HG02973 (cell line): Measurements from ENCODE around the gene FBXO40.

ENCODE experiments used
- ATAC-seq: cut with Tn5 transposase; IDR thresholded peaks from one replicate; pipeline ENCODE4 v1.9.1; 2021; ENCODE audit warnings: moderate library complexity; ENCODE audit not compliant: unreplicated experiment

Gene FBXO40

GRCh38 chr3:121619691-121620090 lies 26.5 kb downstream of the FBXO40 start:
- no peak for ATAC-seq

- no peak for ATAC-seq
Observed at GRCh38 chr3:121621491-121621890, 28.3 kb downstream of the FBXO40 start.

GRCh38 chr3:121624147-121624899 lies 31.1 kb downstream of the FBXO40 start:
- ATAC-seq, result no peak

- no peak for ATAC-seq
Observed at GRCh38 chr3:121626495-121626894, 33.3 kb downstream of the FBXO40 start.

- ATAC-seq, result no peak
Observed at GRCh38 chr3:121627211-121627610, 34.0 kb downstream of the FBXO40 start.

GRCh38 chr3:121627622-121628021 lies 34.4 kb downstream of the FBXO40 start:
- ATAC-seq, result no peak

GRCh38 chr3:121629601-121630000 lies 36.4 kb downstream of the FBXO40 start:
- no peak for ATAC-seq

- ATAC-seq, result no peak
Observed at GRCh38 chr3:121630355-121630754, 37.2 kb downstream of the FBXO40 start.

- no peak for ATAC-seq
Observed at GRCh38 chr3:121637922-121638321, 44.7 kb downstream of the FBXO40 start.

GRCh38 chr3:121641127-121641526 lies 47.9 kb downstream of the FBXO40 start:
- ATAC-seq, result no peak

GRCh38 chr3:121642601-121643314 lies 49.6 kb downstream of the FBXO40 start:
- ATAC-seq, result no peak

- no peak for ATAC-seq
Observed at GRCh38 chr3:121645054-121645453, 51.9 kb downstream of the FBXO40 start.

- ATAC-seq, result no peak
Observed at GRCh38 chr3:121648219-121648958, 55.2 kb downstream of the FBXO40 start.

- ATAC-seq, result no peak
Observed at GRCh38 chr3:121649645-121650044, 56.5 kb downstream of the FBXO40 start.

- ATAC-seq, result no peak
Observed at GRCh38 chr3:121651684-121652083, 58.5 kb downstream of the FBXO40 start.

- ATAC-seq, result peak; percentile 66
Observed at GRCh38 chr3:121654493-121655385, 61.6 kb downstream of the FBXO40 start.

- no peak for ATAC-seq
Observed at GRCh38 chr3:121658716-121659435, 65.7 kb downstream of the FBXO40 start.

GRCh38 chr3:121659586-121659985 lies 66.4 kb downstream of the FBXO40 start:
- no peak for ATAC-seq

- peak; percentile 83 for ATAC-seq
Observed at GRCh38 chr3:121660356-121661171, 67.4 kb downstream of the FBXO40 start, which contains the start of gene HCLS1. Gene HCLS1 (minus strand): TSS chr3:121660903. CDS start chr3:121658347, 2,556 bp downstream.
